Neural cell (in vitro differentiated cells): ENCODE results near the gene FCRLB.
"Not testable (repeated sequence)": the region's sequence is repeated elsewhere in the genome, so short reads cannot be mapped to it uniquely, and the experiment has no call there.

ENCODE experiments used
- EZH2 ChIP-seq: fragments of 200-600, 300-800 bp; shearing (Covaris generic), sonication (generic); IDR thresholded peaks from 2 replicates; pipeline ENCODE4 v1.6.1; 2014; ENCODE audit warnings: antibody characterized with exemption, low read length, borderline replicate concordance, mild to moderate bottlenecking; ENCODE audit not compliant: insufficient read depth, poor library complexity, severe bottlenecking
- MXI1 ChIP-seq: fragments of 450-650 bp; conservative IDR thresholded peaks from 2 replicates; pipeline ENCODE4 v1.6.1; 2014; ENCODE audit warnings: antibody characterized with exemption, mild to moderate bottlenecking; ENCODE audit not compliant: poor library complexity, severe bottlenecking
- POLR2AphosphoS5 ChIP-seq: IDR thresholded peaks from 2 replicates; pipeline ENCODE4 v1.6.1; 2012
- RAD21 ChIP-seq: fragments of 450-650 bp; conservative IDR thresholded peaks from 2 replicates; pipeline ENCODE4 v1.6.1; 2014; ENCODE audit warnings: antibody characterized with exemption, mild to moderate bottlenecking, moderate library complexity
- TAF1 ChIP-seq: IDR thresholded peaks from 2 replicates; pipeline ENCODE4 v1.6.1; 2012; ENCODE audit warnings: low read depth
- TF ChIP-seq, protein P1 (sequence below): fragments of 450-650 bp; IDR thresholded peaks from 2 replicates; pipeline ENCODE4 v1.5.1; 2014; ENCODE audit warnings: antibody characterized with exemption, mild to moderate bottlenecking, moderate library complexity; ENCODE audit not compliant: poor library complexity, severe bottlenecking

DNA sequence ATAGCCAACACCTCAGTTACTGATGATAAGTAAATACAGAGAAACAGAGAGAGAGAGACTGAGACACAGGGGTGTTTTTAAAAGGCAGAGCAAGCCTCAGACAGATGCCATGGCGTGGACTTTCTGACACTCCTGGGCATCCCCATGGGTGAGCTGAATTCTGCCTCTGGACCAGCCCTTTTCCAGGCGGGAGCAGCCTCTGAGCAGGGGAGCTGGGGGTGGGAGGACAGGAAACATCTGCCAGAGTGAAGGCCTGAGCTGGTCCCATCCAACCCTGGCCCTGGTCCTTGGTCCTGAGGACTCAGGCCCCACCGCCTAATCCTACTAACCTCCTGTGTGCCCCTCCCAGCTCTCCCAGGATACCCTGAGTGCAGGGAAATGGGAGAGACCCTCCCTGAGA is 46.4 kb upstream of the FCRLB start:
- TF ChIP-seq, protein P1, sequence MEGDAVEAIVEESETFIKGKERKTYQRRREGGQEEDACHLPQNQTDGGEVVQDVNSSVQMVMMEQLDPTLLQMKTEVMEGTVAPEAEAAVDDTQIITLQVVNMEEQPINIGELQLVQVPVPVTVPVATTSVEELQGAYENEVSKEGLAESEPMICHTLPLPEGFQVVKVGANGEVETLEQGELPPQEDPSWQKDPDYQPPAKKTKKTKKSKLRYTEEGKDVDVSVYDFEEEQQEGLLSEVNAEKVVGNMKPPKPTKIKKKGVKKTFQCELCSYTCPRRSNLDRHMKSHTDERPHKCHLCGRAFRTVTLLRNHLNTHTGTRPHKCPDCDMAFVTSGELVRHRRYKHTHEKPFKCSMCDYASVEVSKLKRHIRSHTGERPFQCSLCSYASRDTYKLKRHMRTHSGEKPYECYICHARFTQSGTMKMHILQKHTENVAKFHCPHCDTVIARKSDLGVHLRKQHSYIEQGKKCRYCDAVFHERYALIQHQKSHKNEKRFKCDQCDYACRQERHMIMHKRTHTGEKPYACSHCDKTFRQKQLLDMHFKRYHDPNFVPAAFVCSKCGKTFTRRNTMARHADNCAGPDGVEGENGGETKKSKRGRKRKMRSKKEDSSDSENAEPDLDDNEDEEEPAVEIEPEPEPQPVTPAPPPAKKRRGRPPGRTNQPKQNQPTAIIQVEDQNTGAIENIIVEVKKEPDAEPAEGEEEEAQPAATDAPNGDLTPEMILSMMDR: not testable (repeated sequence)
- TF ChIP-seq EZH2, POLR2AphosphoS5, RAD21, MXI1, TAF1: not testable (repeated sequence)
